Measurements from ENCODE around the gene CDK2. TPM values are rescaled to one million over a fixed set of nuclear protein-coding genes. Genes with fewer than 3 reads are reported as not detected.

CDK2 gene
- polyA plus RNA-seq, 3 donors: 59.1 to 65.3 (median 64.1) TPM

Other genes starting within 250 kb of the CDK2 start
- 10 to 100 TPM; 22.5 to 46.1 (median 24.5) TPM for gene RDH5, start 246.4 kb upstream of the CDK2 start, polyA plus RNA-seq (ENCODE audit: insufficient read length in 3 of 3)
- 100 to 1,000 TPM; 647 to 692 (median 648) TPM for gene CD63, start 237.8 kb upstream of the CDK2 start, polyA plus RNA-seq (ENCODE audit: insufficient read length in 3 of 3)
- gene GDF11, start 223.7 kb upstream of the CDK2 start, polyA plus RNA-seq (ENCODE audit: insufficient read length in 3 of 3): 10 to 100 TPM; 19.5 to 25.6 (median 20.6) TPM
- 100 to 1,000 TPM in 2 of 3 donors, 10 to 100 TPM in 1; 97.2 to 143 (median 119) TPM for gene SARNP, start 149.1 kb upstream of the CDK2 start, polyA plus RNA-seq (ENCODE audit: insufficient read length in 3 of 3)
- 10 to 100 TPM; 33.7 to 34.7 (median 34.0) TPM for gene ORMDL2, start 148.8 kb upstream of the CDK2 start, polyA plus RNA-seq (ENCODE audit: insufficient read length in 3 of 3)
- gene DNAJC14, start 137.2 kb upstream of the CDK2 start, polyA plus RNA-seq (ENCODE audit: insufficient read length in 3 of 3): 10 to 100 TPM; 40.3 to 46.0 (median 41.7) TPM
- gene MMP19, start 123.9 kb upstream of the CDK2 start, polyA plus RNA-seq (ENCODE audit: insufficient read length in 3 of 3): 1 to 10 TPM in 1 of 3 donors, under 1 TPM in 2; 0.68 to 1.4 (median 0.72) TPM
- 10 to 100 TPM; 32.3 to 40.0 (median 37.5) TPM for gene PYM1, start 38.9 kb upstream of the CDK2 start, polyA plus RNA-seq (ENCODE audit: insufficient read length in 3 of 3)
- gene DGKA, start 35.7 kb upstream of the CDK2 start, polyA plus RNA-seq (ENCODE audit: insufficient read length in 3 of 3): 10 to 100 TPM; 15.5 to 22.8 (median 19.9) TPM
- gene PMEL, start 788 bp upstream of the CDK2 start, polyA plus RNA-seq (ENCODE audit: insufficient read length in 3 of 3): 1 to 10 TPM; 3.1 to 5.3 (median 3.4) TPM
- gene RAB5B, start 7.2 kb downstream of the CDK2 start, polyA plus RNA-seq (ENCODE audit: insufficient read length in 3 of 3): 100 to 1,000 TPM; 148 to 170 (median 158) TPM
- gene SUOX, start 30.4 kb downstream of the CDK2 start, polyA plus RNA-seq (ENCODE audit: insufficient read length in 3 of 3): 10 to 100 TPM; 43.0 to 54.2 (median 47.8) TPM
- gene IKZF4, start 54.2 kb downstream of the CDK2 start, polyA plus RNA-seq (ENCODE audit: insufficient read length in 3 of 3): 10 to 100 TPM; 16.5 to 21.1 (median 16.6) TPM
- gene RPS26, start 75.1 kb downstream of the CDK2 start, polyA plus RNA-seq (ENCODE audit: insufficient read length in 3 of 3): 100 to 1,000 TPM; 121 to 498 (median 375) TPM
- 100 to 1,000 TPM in 1 of 3 donors, 10 to 100 TPM in 2; 73.5 to 119 (median 96.1) TPM for gene ERBB3, start 113.3 kb downstream of the CDK2 start, polyA plus RNA-seq (ENCODE audit: insufficient read length in 3 of 3)
- gene PA2G4, start 137.7 kb downstream of the CDK2 start, polyA plus RNA-seq (ENCODE audit: insufficient read length in 3 of 3): 100 to 1,000 TPM; 138 to 175 (median 171) TPM
- 1,000 to 10,000 TPM; 4,378 to 5,767 (median 5,294) TPM for gene RPL41, start 149.8 kb downstream of the CDK2 start, polyA plus RNA-seq (ENCODE audit: insufficient read length in 3 of 3)
- gene ZC3H10, start 151.4 kb downstream of the CDK2 start, polyA plus RNA-seq (ENCODE audit: insufficient read length in 3 of 3): 1 to 10 TPM; 5.1 to 6.5 (median 5.8) TPM
- gene ESYT1, start 161.4 kb downstream of the CDK2 start, polyA plus RNA-seq (ENCODE audit: insufficient read length in 3 of 3): 10 to 100 TPM; 73.7 to 87.2 (median 78.8) TPM
- gene MYL6B, start 185.8 kb downstream of the CDK2 start, polyA plus RNA-seq (ENCODE audit: insufficient read length in 3 of 3): 100 to 1,000 TPM; 164 to 191 (median 165) TPM
- 1,000 to 10,000 TPM; 1,550 to 2,060 (median 1,865) TPM for gene MYL6, start 191.5 kb downstream of the CDK2 start, polyA plus RNA-seq (ENCODE audit: insufficient read length in 3 of 3)
- gene SMARCC2, start 222.7 kb downstream of the CDK2 start, polyA plus RNA-seq (ENCODE audit: insufficient read length in 3 of 3): 100 to 1,000 TPM; 130 to 141 (median 134) TPM

Data from renal cortex interstitium (tissue), 3 donors.